AG10803 (cell line): ENCODE measurements around the gene ZNF608.
A peak's percentile ranks its signal among the peaks of the same experiment; 100 is the strongest.

Experiments
- DNase-seq: peaks from one replicate; pipeline ENCODE4 v3.0.0; 2010; ENCODE audit warnings: low read depth
- H3K4me3 ChIP-seq: 2 replicates; pipeline ENCODE4 v1.5.1; 2011; ENCODE audit warnings: mild to moderate bottlenecking, low read length, control low read depth
- CTCF ChIP-seq: conservative IDR thresholded peaks from 2 replicates; pipeline ENCODE4 v1.5.1; 2011; ENCODE audit warnings: mild to moderate bottlenecking, low read length, control low read depth, inconsistent platforms

ZNF608 gene

GRCh38 chr5:124752854-124753720 is 6.6 kb upstream of the ZNF608 start:
- TF ChIP-seq CTCF = no peak
- no peak overlapping the region for H3K4me3 ChIP-seq
- DNase-seq = no peak

DNA sequence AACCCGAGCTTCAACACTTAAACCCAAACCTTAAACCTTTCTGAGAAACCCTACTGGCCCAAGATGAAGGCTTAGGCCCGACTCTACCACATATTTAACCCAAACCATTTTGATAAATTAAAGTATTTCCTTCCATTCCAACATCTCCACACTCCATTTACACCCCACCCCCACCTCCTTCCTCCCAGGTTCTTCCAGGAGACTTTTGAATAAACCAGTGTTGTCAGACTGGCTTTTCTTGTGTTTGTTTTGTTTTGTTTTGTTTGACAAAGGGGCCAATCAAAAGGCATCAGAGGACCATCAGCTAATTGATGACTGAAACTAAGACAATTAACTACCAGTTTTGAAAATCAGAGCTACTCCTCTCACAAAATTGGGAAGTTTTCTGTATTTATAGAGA is 4.6 kb upstream of the ZNF608 start:
- no peak overlapping the region for H3K4me3 ChIP-seq
- no peak for TF ChIP-seq CTCF
- DNase-seq = no peak

- DNase-seq = peak; percentile 32
Measured at GRCh38 chr5:124748687-124749594, 2.5 kb upstream of the ZNF608 start.

GRCh38 chr5:124747791-124748686 is 1.6 kb upstream of the ZNF608 start:
- DNase-seq = no peak
- peak overlapping the region; percentile 57 for H3K4me3 ChIP-seq
- TF ChIP-seq CTCF = no peak

More at GRCh38 chr5:124748687-124749594, 2.5 kb upstream of the ZNF608 start:
- no peak for TF ChIP-seq CTCF
- peak overlapping the region; percentile 57 for H3K4me3 ChIP-seq

DNA sequence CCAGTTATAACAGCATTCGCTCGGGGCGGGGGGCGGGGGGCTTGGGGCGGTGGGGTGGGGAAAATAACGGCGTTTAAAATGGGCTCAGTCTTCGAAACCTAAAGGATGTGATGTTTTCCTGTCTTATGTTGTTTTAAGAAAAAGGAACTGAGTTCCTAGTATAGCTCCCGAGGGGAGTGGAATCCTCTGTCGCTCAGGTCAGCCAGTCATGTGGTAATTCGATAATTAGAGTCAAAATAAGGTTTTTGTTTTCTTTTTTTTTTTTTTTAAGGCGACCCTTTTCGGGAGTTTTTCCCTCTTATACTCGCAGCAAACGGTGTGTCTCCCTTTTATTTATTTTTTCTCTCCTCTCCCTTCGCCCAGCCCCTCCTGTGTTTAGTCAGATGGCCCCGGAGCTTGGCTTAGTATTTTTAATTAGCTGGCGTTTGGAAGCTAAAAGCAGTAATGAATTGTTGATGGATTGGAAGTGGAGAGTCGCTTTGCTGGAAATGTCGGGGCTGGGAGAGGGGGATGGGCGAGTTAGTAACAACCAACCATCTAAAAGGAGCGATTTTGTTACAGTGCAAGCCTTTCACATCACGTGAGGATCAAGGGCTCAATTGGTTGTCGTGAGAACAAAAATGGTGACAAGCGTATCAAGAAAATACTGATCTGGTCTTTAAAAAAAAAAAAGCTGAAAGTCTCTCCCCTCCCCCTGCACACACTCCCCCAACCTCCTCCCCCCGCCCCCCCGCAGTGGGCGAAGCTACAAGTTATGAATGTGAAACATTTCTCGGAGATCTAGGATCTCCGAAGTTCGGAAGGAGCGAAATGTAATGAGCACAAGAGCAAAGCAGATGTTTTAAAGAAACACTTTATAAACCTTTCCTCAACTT is 714 bp upstream of the ZNF608 start:
- TF ChIP-seq CTCF = no peak
- DNase-seq = peak; percentile 54
- peak overlapping the region; percentile 57 for H3K4me3 ChIP-seq
